Right lobe of liver (tissue), 4 donors: ENCODE results near the gene VANGL1.

ENCODE experiments used
- CTCF ChIP-seq, 4 donors: fragments of 200-600 bp in 3 of 4; fragments of 450-650 bp in 1 of 4; IDR thresholded peaks; one replicate each; pipeline versions ENCODE4 v1.5.1 to v1.8.0; 2016 to 2022; ENCODE audit warnings: antibody characterized with exemption in 4 of 4, mild to moderate bottlenecking in 2 of 4
- POLR2A ChIP-seq: fragments of 450-650 bp; IDR thresholded peaks from one replicate; pipeline ENCODE4 v1.6.1; 2017; ENCODE audit warnings: antibody characterized with exemption, mild to moderate bottlenecking
- donor health status: DM: no; HTN: no; CAD: no.
- donor health status: DM: no; HTN: no; CAD: no.
- donor health status: DM: no; HTN: yes; CAD: no.

GRCh38 chr1:115710859-115711624, 69.3 kb downstream of the VANGL1 start:
- TF ChIP-seq CTCF (IDR thresholded peaks at IDR 0.05) (no peak), POLR2A (no peak)
